ENCODE data around the gene SLC22A31. TPM values are rescaled to one million over a fixed set of nuclear protein-coding genes. Genes with fewer than 3 reads are reported as not detected.

SLC22A31 gene
- total RNA-seq, 2 experiments from 2014 or later = 0.25 to 0.34 TPM

GRCh38 chr16:89233678-89234490 is 33.5 kb upstream of the SLC22A31 start:
- DNase-seq (no peak), ATAC-seq (ENCODE audit: low read depth) (no peak)
- POLR2A ChIA-PET = no interaction called here
- peaks cover 36% of the 10 kb centered on the region for H3K36me3 Mint-ChIP-seq
- no peak overlapping the region for H3K27ac Mint-ChIP-seq
- peaks cover 5% of the 10 kb centered on the region for H3K9me3 Mint-ChIP-seq
- H3K27me3 Mint-ChIP-seq = no peaks in the 10 kb centered on the region
- H3K4me3 Mint-ChIP-seq = no peak overlapping the region
- no peaks in the 10 kb centered on the region for H3K4me1 Mint-ChIP-seq

GRCh38 chr16:89232107-89232506 is 31.8 kb upstream of the SLC22A31 start:
- Mint-ChIP-seq H3K9me3 (peaks cover 15% of the 10 kb centered on the region), H3K4me3 (no peak overlapping the region), H3K27me3 (no peaks in the 10 kb centered on the region), H3K27ac (no peak overlapping the region), H3K4me1 (no peaks in the 10 kb centered on the region), H3K36me3 (peaks cover 54% of the 10 kb centered on the region)
- no peak for ATAC-seq (ENCODE audit: low read depth)
- POLR2A ChIA-PET = no interaction called here
- no peak for DNase-seq

- Mint-ChIP-seq H3K4me1 (no peaks in the 10 kb centered on the region), H3K27ac (no peak overlapping the region), H3K36me3 (peaks cover 69% of the 10 kb centered on the region), H3K9me3 (peaks cover 22% of the 10 kb centered on the region), H3K27me3 (no peaks in the 10 kb centered on the region), H3K4me3 (no peak overlapping the region)
- no peak for DNase-seq
- ATAC-seq (ENCODE audit: low read depth) = no peak
- POLR2A ChIA-PET = no interaction called here
Observed at GRCh38 chr16:89230255-89230654, 29.9 kb upstream of the SLC22A31 start.

GRCh38 chr16:89224665-89225064 is 24.3 kb upstream of the SLC22A31 start:
- H3K27ac Mint-ChIP-seq = no peak overlapping the region
- H3K9me3 Mint-ChIP-seq = peaks cover 21% of the 10 kb centered on the region
- POLR2A ChIA-PET = no interaction called here
- no peaks in the 10 kb centered on the region for H3K27me3 Mint-ChIP-seq
- peaks cover 7% of the 10 kb centered on the region for H3K4me1 Mint-ChIP-seq
- H3K4me3 Mint-ChIP-seq = no peak overlapping the region
- ATAC-seq (ENCODE audit: low read depth) (no peak), DNase-seq (no peak)
- H3K36me3 Mint-ChIP-seq = peaks cover 59% of the 10 kb centered on the region

- no peak overlapping the region for H3K4me3 Mint-ChIP-seq
- peaks cover 12% of the 10 kb centered on the region for H3K4me1 Mint-ChIP-seq
- peaks cover 11% of the 10 kb centered on the region for H3K9me3 Mint-ChIP-seq
- H3K27ac Mint-ChIP-seq = no peak overlapping the region
- no peak for ATAC-seq (ENCODE audit: low read depth)
- POLR2A ChIA-PET = no interaction called here
- no peak for DNase-seq
- no peaks in the 10 kb centered on the region for H3K27me3 Mint-ChIP-seq
- peaks cover 45% of the 10 kb centered on the region for H3K36me3 Mint-ChIP-seq
Observed at GRCh38 chr16:89222931-89223330, 22.6 kb upstream of the SLC22A31 start.

- H3K27me3 Mint-ChIP-seq = no peaks in the 10 kb centered on the region
- H3K4me3 Mint-ChIP-seq = no peak overlapping the region
- POLR2A ChIA-PET = no interaction called here
- H3K27ac Mint-ChIP-seq = no peak overlapping the region
- H3K36me3 Mint-ChIP-seq = peaks cover 31% of the 10 kb centered on the region
- peaks cover 14% of the 10 kb centered on the region for H3K4me1 Mint-ChIP-seq
- DNase-seq (no peak), ATAC-seq (ENCODE audit: low read depth) (no peak)
- peaks cover 3% of the 10 kb centered on the region for H3K9me3 Mint-ChIP-seq
Observed at GRCh38 chr16:89221604-89222003, 21.3 kb upstream of the SLC22A31 start.

GRCh38 chr16:89219365-89219764 is 19.0 kb upstream of the SLC22A31 start:
- H3K36me3 Mint-ChIP-seq = peaks cover 13% of the 10 kb centered on the region
- H3K27ac Mint-ChIP-seq = no peak overlapping the region
- peak overlapping the region; percentile 62 for H3K4me3 Mint-ChIP-seq
- no peaks in the 10 kb centered on the region for H3K9me3 Mint-ChIP-seq
- peaks cover 18% of the 10 kb centered on the region for H3K4me1 Mint-ChIP-seq
- POLR2A ChIA-PET = no interaction called here
- peaks cover 3% of the 10 kb centered on the region for H3K27me3 Mint-ChIP-seq
- ATAC-seq (ENCODE audit: low read depth) (no peak), DNase-seq (no peak)

- peaks cover 8% of the 10 kb centered on the region for H3K36me3 Mint-ChIP-seq
- peaks cover 18% of the 10 kb centered on the region for H3K4me1 Mint-ChIP-seq
- H3K9me3 Mint-ChIP-seq = no peaks in the 10 kb centered on the region
- peak within 1 kb of the TSS; percentile 92 for H3K27ac Mint-ChIP-seq
- H3K4me3 Mint-ChIP-seq = peak within 1 kb of the TSS; percentile 91
- POLR2A ChIA-PET = interaction anchor here (0.6 to 1.6 kb wide), 13 partner anchors 23 to 755 kb away, joined by 3 to 11 read pairs (median 3); partner anchors contain the start of genes APRT, CDH15, GALNS and TRAPPC2L
- ATAC-seq (ENCODE audit: low read depth) (peak; percentile 83), DNase-seq (peak; percentile 88)
- H3K27me3 Mint-ChIP-seq = peaks cover 3% of the 10 kb centered on the region
Observed at GRCh38 chr16:89217388-89218191, 17.3 kb upstream of the SLC22A31 start, which contains the start of gene ZNF778. Gene ZNF778 (plus strand): TSS chr16:89217703. CDS start chr16:89221128, 3,425 bp downstream.

- Mint-ChIP-seq H3K9me3 (no peaks in the 10 kb centered on the region), H3K27me3 (peaks cover 3% of the 10 kb centered on the region), H3K27ac (peak overlapping the region; percentile 92), H3K4me3 (peak overlapping the region; percentile 91), H3K4me1 (peaks cover 18% of the 10 kb centered on the region), H3K36me3 (peaks cover 6% of the 10 kb centered on the region)
- ATAC-seq (ENCODE audit: low read depth) (no peak), DNase-seq (no peak)
- POLR2A ChIA-PET = interaction anchor here (0.8 to 1.6 kb wide), 11 partner anchors 23 to 756 kb away, joined by 3 to 11 read pairs (median 3); partner anchors contain the start of genes APRT, CDH15 and ZC3H18
Observed at GRCh38 chr16:89217138-89217387, 16.7 kb upstream of the SLC22A31 start.

- POLR2A ChIA-PET = interaction anchor here (1.1 kb wide), 1 partner anchor 292 kb away, joined by 3 read pairs; no protein-coding TSS in a partner anchor
- no peaks in the 10 kb centered on the region for H3K9me3 Mint-ChIP-seq
- peak overlapping the region; percentile 91 for H3K4me3 Mint-ChIP-seq
- peaks cover 3% of the 10 kb centered on the region for H3K27me3 Mint-ChIP-seq
- peaks cover 17% of the 10 kb centered on the region for H3K4me1 Mint-ChIP-seq
- DNase-seq (peak; percentile 82), ATAC-seq (ENCODE audit: low read depth) (peak; percentile 60)
- peaks cover 2% of the 10 kb centered on the region for H3K36me3 Mint-ChIP-seq
- peak overlapping the region; percentile 92 for H3K27ac Mint-ChIP-seq
Observed at GRCh38 chr16:89216315-89217137, 16.2 kb upstream of the SLC22A31 start.

- Mint-ChIP-seq H3K27ac (no peak overlapping the region), H3K36me3 (no peaks in the 10 kb centered on the region), H3K4me1 (no peaks in the 10 kb centered on the region), H3K4me3 (no peak overlapping the region), H3K9me3 (no peaks in the 10 kb centered on the region), H3K27me3 (peaks cover 8% of the 10 kb centered on the region)
- POLR2A ChIA-PET = no interaction called here
- no peak for ATAC-seq (ENCODE audit: low read depth)
- DNase-seq = no peak
Observed at GRCh38 chr16:89210904-89211515, 10.7 kb upstream of the SLC22A31 start.

- POLR2A ChIA-PET = no interaction called here
- Mint-ChIP-seq H3K27me3 (peaks cover 8% of the 10 kb centered on the region), H3K36me3 (no peaks in the 10 kb centered on the region), H3K4me3 (no peak overlapping the region), H3K4me1 (no peaks in the 10 kb centered on the region), H3K9me3 (no peaks in the 10 kb centered on the region), H3K27ac (no peak overlapping the region)
- ATAC-seq (ENCODE audit: low read depth) (no peak), DNase-seq (no peak)
Observed at GRCh38 chr16:89210165-89210903, 10.0 kb upstream of the SLC22A31 start.
